Measurements from ENCODE around the gene PLXNB3. TPM values are rescaled to one million over a fixed set of nuclear protein-coding genes. Genes with fewer than 3 reads are reported as not detected.
"Not testable (repeated sequence)": the region's sequence is repeated elsewhere in the genome, so short reads cannot be mapped to it uniquely, and the experiment has no call there.

Gene PLXNB3
- total and polyA plus RNA-seq, 2 of the 13 experiments (the other 11 are each of a cell fraction or from before 2014, with no cell fraction given): 3.0 to 6.9 TPM

GRCh38 chrX:153742796-153743467 lies 21.1 kb upstream of the PLXNB3 start:
- H3K4me1 ChIP-seq (ENCODE audit: insufficient read depth, low read length); intact Hi-C loops (cut with micrococcal nuclease; ENCODE audit: unreplicated experiment); H3K9ac ChIP-seq (ENCODE audit: insufficient read depth, low read depth, low read length); H3K27me3 ChIP-seq (ENCODE audit: control insufficient read depth in 1 of 2, insufficient read depth in 2 of 2, low read length in 2 of 2); DNase-seq (ENCODE audit: low spot score); CTCF ChIA-PET (ENCODE audit: low intra/inter-chr PET ratio, low total read pairs); ATAC-seq; H3K4me2 ChIP-seq (ENCODE audit: low read depth, low read length); H4K20me1 ChIP-seq (ENCODE audit: insufficient read depth, low read length); H3K4me3 ChIP-seq (replicated peaks in 1 of 3; ENCODE audit: insufficient read depth in 1 of 3, low read depth in 2 of 3, low read length in 3 of 3); H3K27ac ChIP-seq (ENCODE audit: extremely low read length, insufficient read depth, low read length); BruUV-seq (replicated peaks); H3K9me3 ChIP-seq (ENCODE audit: low read length); in situ Hi-C loops (cut with HindIII; ENCODE audit: extremely low pct_ligation_motif_present, low pct_unique_long_range_greater_than_20kb); H2AFZ ChIP-seq (ENCODE audit: low read length); FAIRE-seq; H3K79me2 ChIP-seq (ENCODE audit: insufficient read depth, low read length); H3K36me3 ChIP-seq (replicated peaks in 1 of 2; ENCODE audit: control insufficient read depth in 1 of 2, insufficient read depth in 2 of 2, low read length in 2 of 2); POLR2A ChIA-PET: not testable (repeated sequence)
- 94% methylated on average over 9 of the region's 32 CpGs for WGBS (ENCODE audit: low lambda C conversion rate)

GRCh38 chrX:153743468-153744209 lies 20.4 kb upstream of the PLXNB3 start:
- H3K4me2 ChIP-seq (ENCODE audit: low read depth, low read length); in situ Hi-C loops (cut with HindIII; ENCODE audit: extremely low pct_ligation_motif_present, low pct_unique_long_range_greater_than_20kb); H3K4me1 ChIP-seq (ENCODE audit: insufficient read depth, low read length); H3K36me3 ChIP-seq (replicated peaks in 1 of 2; ENCODE audit: control insufficient read depth in 1 of 2, insufficient read depth in 2 of 2, low read length in 2 of 2); POLR2A ChIA-PET; ATAC-seq; H3K9me3 ChIP-seq (ENCODE audit: low read length); H2AFZ ChIP-seq (ENCODE audit: low read length); H3K9ac ChIP-seq (ENCODE audit: insufficient read depth, low read depth, low read length); H3K27ac ChIP-seq (ENCODE audit: extremely low read length, insufficient read depth, low read length); H3K27me3 ChIP-seq (ENCODE audit: control insufficient read depth in 1 of 2, insufficient read depth in 2 of 2, low read length in 2 of 2); H3K4me3 ChIP-seq (replicated peaks in 1 of 3; ENCODE audit: insufficient read depth in 1 of 3, low read depth in 2 of 3, low read length in 3 of 3); H3K79me2 ChIP-seq (ENCODE audit: insufficient read depth, low read length); FAIRE-seq; CTCF ChIA-PET (ENCODE audit: low intra/inter-chr PET ratio, low total read pairs); intact Hi-C loops (cut with micrococcal nuclease; ENCODE audit: unreplicated experiment); DNase-seq (ENCODE audit: low spot score); BruUV-seq (replicated peaks); H4K20me1 ChIP-seq (ENCODE audit: insufficient read depth, low read length): not testable (repeated sequence)
- WGBS (ENCODE audit: low lambda C conversion rate): no CpG with 5 or more reads among the region's 35 CpGs

All from HepG2 (cell line).